Kidney epithelial cell (primary cell): Measurements from ENCODE around the gene AP3B1. TPM values are rescaled to one million over a fixed set of nuclear protein-coding genes. Genes with fewer than 3 reads are reported as not detected.
A peak's percentile ranks its signal among the peaks of the same experiment; 100 is the strongest.
"Not testable (repeated sequence)": the region's sequence is repeated elsewhere in the genome, so short reads cannot be mapped to it uniquely, and the experiment has no call there.

Source experiments
- DNase-seq: peaks from one replicate; pipeline ENCODE4 v3.0.0-alpha.2; 2010; ENCODE audit warnings: low read depth
- H3K27me3 ChIP-seq: 2 replicates; pipeline ENCODE4 v1.6.0; 2011; ENCODE audit warnings: low read length; ENCODE audit not compliant: control insufficient read depth, insufficient read depth
- H3K36me3 ChIP-seq: 2 replicates; pipeline ENCODE4 v1.5.1; 2011; ENCODE audit warnings: low read length; ENCODE audit not compliant: control insufficient read depth, insufficient read depth
- H3K4me3 ChIP-seq: 2 replicates; pipeline ENCODE4 v1.5.1; 2011; ENCODE audit warnings: low read depth, mild to moderate bottlenecking, control low read depth, low read length
- total RNA-seq: library from RNA; depleted of rRNA; stranded (reverse); fragments of >200 nt; gene quantifications from 2 replicates; pipeline ENCODE4 v1.2.3, GENCODE V29; 2015
- TF ChIP-seq, protein P1 (sequence below): IDR thresholded peaks from 2 replicates; pipeline ENCODE4 v1.5.1; 2011; ENCODE audit warnings: mild to moderate bottlenecking, moderate library complexity, low read length, control low read depth, inconsistent platforms; ENCODE audit not compliant: insufficient read depth, poor library complexity, severe bottlenecking

The AP3B1 gene
- total RNA-seq, 1 donor from 2014 or later: 36.4 TPM

DNA sequence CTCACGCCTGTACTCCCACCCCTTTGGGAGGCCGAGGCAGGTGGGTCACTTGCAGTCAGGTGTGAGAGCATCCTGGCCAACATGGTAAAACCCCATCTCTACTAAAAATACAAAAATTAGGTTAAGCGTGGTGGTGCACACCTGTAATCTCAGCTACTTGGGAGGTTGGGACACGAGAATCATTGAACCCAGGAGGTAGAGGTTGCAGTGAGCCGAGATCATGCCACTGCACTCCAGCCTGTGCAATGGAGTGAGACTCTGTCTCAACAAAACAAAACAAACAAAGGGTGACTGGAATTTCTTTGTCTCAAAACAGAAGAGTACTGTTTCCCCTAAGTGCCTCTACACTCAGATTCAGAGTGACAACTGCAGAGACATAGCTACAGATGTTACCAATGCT is 116.1 kb downstream of the AP3B1 start:
- TF ChIP-seq, protein P1, sequence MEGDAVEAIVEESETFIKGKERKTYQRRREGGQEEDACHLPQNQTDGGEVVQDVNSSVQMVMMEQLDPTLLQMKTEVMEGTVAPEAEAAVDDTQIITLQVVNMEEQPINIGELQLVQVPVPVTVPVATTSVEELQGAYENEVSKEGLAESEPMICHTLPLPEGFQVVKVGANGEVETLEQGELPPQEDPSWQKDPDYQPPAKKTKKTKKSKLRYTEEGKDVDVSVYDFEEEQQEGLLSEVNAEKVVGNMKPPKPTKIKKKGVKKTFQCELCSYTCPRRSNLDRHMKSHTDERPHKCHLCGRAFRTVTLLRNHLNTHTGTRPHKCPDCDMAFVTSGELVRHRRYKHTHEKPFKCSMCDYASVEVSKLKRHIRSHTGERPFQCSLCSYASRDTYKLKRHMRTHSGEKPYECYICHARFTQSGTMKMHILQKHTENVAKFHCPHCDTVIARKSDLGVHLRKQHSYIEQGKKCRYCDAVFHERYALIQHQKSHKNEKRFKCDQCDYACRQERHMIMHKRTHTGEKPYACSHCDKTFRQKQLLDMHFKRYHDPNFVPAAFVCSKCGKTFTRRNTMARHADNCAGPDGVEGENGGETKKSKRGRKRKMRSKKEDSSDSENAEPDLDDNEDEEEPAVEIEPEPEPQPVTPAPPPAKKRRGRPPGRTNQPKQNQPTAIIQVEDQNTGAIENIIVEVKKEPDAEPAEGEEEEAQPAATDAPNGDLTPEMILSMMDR: no peak
- Histone ChIP-seq H3K4me3 (no peak overlapping the region), H3K36me3 (peaks cover 3% of the 10 kb centered on the region), H3K27me3 (no peaks in the 10 kb centered on the region)
- no peak for DNase-seq

DNA sequence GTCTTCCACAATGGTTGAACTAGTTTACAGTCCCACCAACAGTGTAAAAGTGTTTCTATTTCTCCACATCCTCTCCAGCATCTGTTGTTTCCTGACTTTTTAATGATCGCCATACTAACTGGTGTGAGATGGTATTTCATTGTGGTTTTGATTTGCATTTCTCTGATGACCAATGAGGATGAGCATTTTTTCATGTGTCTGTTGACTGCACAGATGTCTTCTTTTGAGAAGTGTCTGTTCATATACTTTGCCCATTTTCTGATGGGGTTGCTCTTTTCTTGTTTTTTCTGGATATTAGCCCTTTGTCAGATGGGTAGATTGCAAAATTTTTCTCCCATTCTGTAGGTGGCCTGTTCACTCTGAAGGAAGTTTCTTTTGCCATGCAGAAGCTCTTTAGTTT is 124.2 kb downstream of the AP3B1 start:
- H3K4me3 ChIP-seq, DNase-seq, H3K36me3 ChIP-seq, H3K27me3 ChIP-seq: not testable (repeated sequence)

DNA sequence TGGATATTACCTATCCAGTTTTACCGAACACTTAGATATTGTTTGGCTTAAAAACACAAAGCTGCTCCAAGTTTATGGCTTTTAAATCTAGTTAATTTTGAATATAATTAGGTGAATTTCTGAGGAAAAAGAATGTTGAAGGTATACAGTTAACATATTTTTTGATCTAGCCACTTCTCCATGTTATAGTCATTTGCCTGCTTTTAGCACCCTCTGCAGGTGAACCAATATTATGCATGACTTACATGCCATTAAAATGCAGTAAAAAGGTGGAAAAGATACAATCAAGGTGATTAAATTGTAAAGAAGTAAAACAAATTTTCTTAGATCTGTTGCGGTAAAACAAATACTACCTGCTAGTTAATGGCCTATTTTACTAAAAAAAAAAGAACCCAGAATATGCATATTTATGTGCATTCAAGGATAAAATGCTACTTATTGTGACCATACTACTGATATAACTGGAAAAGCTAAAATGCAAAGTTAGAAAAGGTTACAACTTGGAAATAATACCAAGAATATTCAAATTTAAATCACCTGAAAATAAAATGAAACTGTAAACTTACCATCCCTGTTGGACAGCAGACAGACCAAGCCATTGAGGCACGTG is 132.1 kb downstream of the AP3B1 start:
- H3K27me3 ChIP-seq: no peaks in the 10 kb centered on the region
- no peak overlapping the region for H3K4me3 ChIP-seq
- peak; percentile 12 for DNase-seq
- H3K36me3 ChIP-seq: no peaks in the 10 kb centered on the region
- TF ChIP-seq, protein P1: peak; percentile 53

DNA sequence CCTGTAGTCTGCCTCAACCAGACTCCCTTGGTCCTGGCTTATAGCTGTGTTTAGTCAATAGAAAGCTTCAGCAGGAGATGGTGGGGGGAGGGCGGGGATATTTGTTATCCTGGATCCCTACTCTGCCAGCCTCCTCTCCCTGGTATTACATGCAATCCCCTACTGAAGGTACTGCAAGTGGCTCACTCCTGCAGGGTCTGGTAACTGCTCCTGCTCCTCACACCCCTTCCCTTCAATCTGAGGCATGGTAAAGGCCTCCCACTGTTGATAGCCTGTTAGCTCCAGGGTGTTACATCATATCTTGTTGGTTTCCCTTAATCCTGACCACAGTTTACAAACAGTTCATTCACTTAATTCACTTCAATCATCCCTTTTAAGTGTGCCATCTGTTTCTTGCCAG is 137.5 kb downstream of the AP3B1 start:
- TF ChIP-seq, protein P1: no peak
- no peaks in the 10 kb centered on the region for H3K27me3 ChIP-seq
- no peak for DNase-seq
- H3K36me3 ChIP-seq: no peaks in the 10 kb centered on the region
- no peak overlapping the region for H3K4me3 ChIP-seq

DNA sequence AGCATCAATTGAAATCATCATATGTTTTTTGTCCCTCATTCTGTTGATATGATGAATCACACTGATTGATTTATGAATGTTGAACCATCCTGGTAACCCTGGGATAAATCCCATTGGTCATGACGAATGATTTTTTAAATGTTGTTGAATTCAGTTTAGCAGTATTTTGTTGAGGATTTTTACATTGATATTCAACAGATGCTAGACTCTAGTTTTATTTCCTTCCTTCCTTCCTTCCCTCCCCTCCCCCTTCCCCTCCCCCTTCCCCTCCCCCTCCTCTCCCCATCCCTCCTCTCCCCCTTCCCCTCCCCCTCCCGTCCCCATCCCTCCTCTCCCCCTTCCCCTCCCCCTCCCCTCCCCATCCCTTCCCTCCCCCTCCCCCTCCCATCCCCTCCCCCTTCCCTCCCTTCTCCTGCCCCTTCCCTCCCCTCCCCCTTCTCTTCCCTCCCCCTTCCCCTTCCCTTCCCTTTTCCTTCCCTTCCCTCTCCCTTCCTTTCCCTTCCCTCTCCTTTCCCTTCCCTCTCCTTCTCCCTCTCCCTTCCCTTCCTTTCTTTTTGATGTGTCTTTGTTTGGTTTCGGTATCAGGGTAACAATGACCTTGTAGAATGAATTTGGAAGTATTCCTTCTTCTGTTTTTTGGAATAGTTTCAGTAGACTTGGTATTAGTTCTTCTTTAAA is 142.8 kb downstream of the AP3B1 start:
- H3K4me3 ChIP-seq: no peak overlapping the region
- no peak for DNase-seq
- no peaks in the 10 kb centered on the region for H3K36me3 ChIP-seq
- no peaks in the 10 kb centered on the region for H3K27me3 ChIP-seq
- TF ChIP-seq, protein P1: no peak

DNA sequence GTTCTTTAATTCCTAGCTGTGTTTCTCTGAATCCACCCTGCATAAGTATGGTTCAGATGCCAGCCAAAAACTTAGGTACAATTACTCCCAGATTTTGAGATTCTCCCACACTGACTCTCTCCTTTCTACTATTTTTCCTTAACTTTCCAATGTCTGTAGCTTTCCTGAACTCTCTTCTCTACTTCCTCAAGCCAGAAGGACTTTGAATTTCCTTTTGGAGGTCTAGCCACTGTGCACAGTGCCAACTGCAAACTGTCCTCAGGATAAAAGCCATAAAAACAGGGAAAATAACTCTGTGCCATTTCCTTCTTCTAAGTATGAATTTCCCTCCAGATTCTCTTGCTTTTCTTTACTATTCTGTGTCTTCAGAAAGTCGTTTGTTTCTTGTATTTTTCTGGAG is 157.2 kb downstream of the AP3B1 start:
- Histone ChIP-seq H3K36me3 (no peaks in the 10 kb centered on the region), H3K27me3 (no peaks in the 10 kb centered on the region), H3K4me3 (no peak overlapping the region)
- TF ChIP-seq, protein P1: no peak
- DNase-seq: no peak
